HUES64 (cell line): Measurements from ENCODE around the gene NXPH1.

ENCODE experiments used
- H3K27ac ChIP-seq: 2 replicates; pipeline ENCODE4 v1.7.0; 2013; ENCODE audit warnings: low read depth, low read length, inconsistent platforms
- H3K27me3 ChIP-seq: 2 replicates; pipeline ENCODE4 v1.6.1; 2013; ENCODE audit warnings: mild to moderate bottlenecking, low read length; ENCODE audit not compliant: insufficient read depth
- H3K36me3 ChIP-seq: 2 replicates; pipeline ENCODE4 v1.6.1; 2013; ENCODE audit warnings: mild to moderate bottlenecking, low read length; ENCODE audit not compliant: insufficient read depth
- H3K4me1 ChIP-seq: 2 replicates; pipeline ENCODE4 v1.6.1; 2013; ENCODE audit warnings: mild to moderate bottlenecking, low read length, moderate library complexity; ENCODE audit not compliant: insufficient read depth
- H3K4me3 ChIP-seq: 2 replicates; pipeline ENCODE4 v1.5.1; 2013; ENCODE audit warnings: mild to moderate bottlenecking, low read length, moderate library complexity
- H3K9ac ChIP-seq: 2 replicates; pipeline ENCODE4 v1.6.1; 2013; ENCODE audit warnings: mild to moderate bottlenecking, low read depth, low read length
- H3K9me3 ChIP-seq: 2 replicates; pipeline ENCODE4 v1.6.1; 2013; ENCODE audit warnings: low read depth, low read length; ENCODE audit not compliant: insufficient read depth
- WGBS: fragments of 150-250, 120-280 bp; methylation state at CpG from one replicate; pipeline ENCODE4 v1.1.7; 2013; ENCODE audit warnings: missing lambda C conversion rate; 5-methylcytosine and 5-hydroxymethylcytosine counted together

NXPH1 gene

GRCh38 chr7:8514781-8515519, 81.5 kb downstream of the NXPH1 start:
- H3K36me3 ChIP-seq = no peaks in the 10 kb centered on the region
- no peaks in the 10 kb centered on the region for H3K4me1 ChIP-seq
- H3K9ac ChIP-seq = no peak overlapping the region
- 64% methylated on average over 3 of the region's 3 CpGs for WGBS
- no peak overlapping the region for H3K4me3 ChIP-seq
- no peaks in the 10 kb centered on the region for H3K9me3 ChIP-seq
- H3K27me3 ChIP-seq = no peaks in the 10 kb centered on the region
- H3K27ac ChIP-seq = no peak overlapping the region

GRCh38 chr7:8515640-8516185, 82.3 kb downstream of the NXPH1 start:
- no peak overlapping the region for H3K27ac ChIP-seq
- no peaks in the 10 kb centered on the region for H3K9me3 ChIP-seq
- H3K4me3 ChIP-seq = no peak overlapping the region
- no peaks in the 10 kb centered on the region for H3K4me1 ChIP-seq
- H3K9ac ChIP-seq = no peak overlapping the region
- H3K36me3 ChIP-seq = no peaks in the 10 kb centered on the region
- 85% methylated on average over 5 of the region's 5 CpGs for WGBS
- H3K27me3 ChIP-seq = no peaks in the 10 kb centered on the region

DNA sequence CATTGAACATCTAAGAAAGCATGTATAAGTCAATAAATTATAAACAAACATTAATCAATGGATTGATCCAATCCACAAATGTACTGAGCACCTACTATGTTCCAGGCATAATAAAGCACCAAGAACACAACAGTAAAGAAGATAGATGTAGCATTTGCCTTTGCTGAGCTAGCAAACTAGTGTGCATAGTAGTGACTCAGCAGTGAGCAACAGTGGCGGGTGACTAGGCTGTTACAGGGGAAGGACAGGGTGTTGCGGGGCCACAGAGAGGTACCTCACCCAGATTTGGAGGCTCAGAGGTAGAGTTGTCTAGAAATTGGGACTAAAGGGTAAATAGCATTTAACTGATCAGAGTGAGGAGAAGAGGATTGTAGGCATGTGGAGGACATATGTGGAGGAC, 83.6 kb downstream of the NXPH1 start:
- Histone ChIP-seq H3K27me3 (no peaks in the 10 kb centered on the region), H3K4me1 (no peaks in the 10 kb centered on the region), H3K36me3 (no peaks in the 10 kb centered on the region), H3K9ac (no peak overlapping the region), H3K9me3 (no peaks in the 10 kb centered on the region), H3K4me3 (no peak overlapping the region), H3K27ac (no peak overlapping the region)
- 93% methylated on average over 2 of the region's 2 CpGs for WGBS

- 79% methylated on average over 2 of the region's 2 CpGs for WGBS
Measured at GRCh38 chr7:8528311-8528710, 94.9 kb downstream of the NXPH1 start.

DNA sequence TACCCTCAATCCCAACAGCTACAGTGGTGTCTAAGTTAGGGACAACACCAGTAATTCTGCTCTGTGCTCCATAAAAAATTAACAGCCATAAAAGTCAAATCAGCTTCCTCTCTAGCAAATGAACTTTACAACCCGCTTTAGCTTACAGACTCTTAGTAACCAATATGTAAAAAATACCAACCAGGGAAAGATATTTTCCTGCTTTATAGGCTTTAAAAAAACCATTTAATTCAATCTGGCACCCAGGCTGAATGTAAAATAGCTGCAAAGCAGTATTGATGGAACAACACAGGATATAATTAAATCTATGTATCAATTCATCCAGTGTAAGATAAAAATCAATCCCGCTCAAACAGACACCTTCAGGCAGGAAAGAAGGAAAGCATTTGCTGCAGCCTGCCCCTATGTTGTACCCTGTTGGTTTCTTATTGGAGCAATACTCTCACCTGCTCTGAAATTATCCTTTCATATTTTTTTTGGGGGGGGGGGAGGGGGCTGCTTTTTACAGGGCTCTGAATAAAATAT, 98.6 kb downstream of the NXPH1 start:
- Histone ChIP-seq H3K4me3 (no peak overlapping the region), H3K27ac (no peak overlapping the region), H3K36me3 (no peaks in the 10 kb centered on the region), H3K27me3 (no peaks in the 10 kb centered on the region), H3K9ac (no peak overlapping the region), H3K9me3 (no peaks in the 10 kb centered on the region), H3K4me1 (no peaks in the 10 kb centered on the region)
- 87% methylated on average over 2 of the region's 2 CpGs for WGBS

More at GRCh38 chr7:8528311-8528710, 94.9 kb downstream of the NXPH1 start:
- Histone ChIP-seq H3K4me1 (no peaks in the 10 kb centered on the region), H3K27me3 (no peaks in the 10 kb centered on the region), H3K9me3 (peaks cover 6% of the 10 kb centered on the region; the same call in 1 of the 2 replicates), H3K36me3 (no peaks in the 10 kb centered on the region), H3K4me3 (no peak overlapping the region), H3K27ac (no peak overlapping the region), H3K9ac (no peak overlapping the region)

- Histone ChIP-seq H3K9me3 (no peaks in the 10 kb centered on the region), H3K27me3 (no peaks in the 10 kb centered on the region), H3K36me3 (no peaks in the 10 kb centered on the region), H3K9ac (no peak overlapping the region), H3K4me1 (no peaks in the 10 kb centered on the region), H3K4me3 (no peak overlapping the region), H3K27ac (no peak overlapping the region)
- 91% methylated on average over 3 of the region's 3 CpGs for WGBS
Measured at GRCh38 chr7:8536431-8536830, 103.0 kb downstream of the NXPH1 start.

DNA sequence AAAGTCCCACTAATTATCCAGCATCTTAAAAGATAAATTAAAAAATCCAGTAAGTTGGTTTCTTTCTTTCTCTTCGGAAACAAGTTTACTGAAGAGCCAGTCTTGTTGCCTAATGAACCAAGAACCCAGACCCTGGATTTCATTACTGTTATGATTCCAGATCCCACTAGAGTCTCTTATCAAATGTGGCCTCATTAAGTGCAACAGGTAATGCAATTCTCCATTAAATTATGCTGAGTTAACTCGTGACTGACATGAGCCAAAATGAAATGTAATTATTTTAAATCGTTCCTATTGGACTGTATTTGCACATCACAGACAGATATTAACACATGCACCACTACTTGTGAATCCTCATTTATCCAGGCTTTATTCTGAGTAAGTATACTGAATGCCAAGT, 115.6 kb downstream of the NXPH1 start:
- Histone ChIP-seq H3K9ac (no peak overlapping the region), H3K9me3 (no peaks in the 10 kb centered on the region), H3K27me3 (no peaks in the 10 kb centered on the region), H3K4me3 (no peak overlapping the region), H3K4me1 (no peaks in the 10 kb centered on the region), H3K27ac (no peak overlapping the region), H3K36me3 (no peaks in the 10 kb centered on the region)
- 98% methylated on average over 3 of the region's 3 CpGs for WGBS

DNA sequence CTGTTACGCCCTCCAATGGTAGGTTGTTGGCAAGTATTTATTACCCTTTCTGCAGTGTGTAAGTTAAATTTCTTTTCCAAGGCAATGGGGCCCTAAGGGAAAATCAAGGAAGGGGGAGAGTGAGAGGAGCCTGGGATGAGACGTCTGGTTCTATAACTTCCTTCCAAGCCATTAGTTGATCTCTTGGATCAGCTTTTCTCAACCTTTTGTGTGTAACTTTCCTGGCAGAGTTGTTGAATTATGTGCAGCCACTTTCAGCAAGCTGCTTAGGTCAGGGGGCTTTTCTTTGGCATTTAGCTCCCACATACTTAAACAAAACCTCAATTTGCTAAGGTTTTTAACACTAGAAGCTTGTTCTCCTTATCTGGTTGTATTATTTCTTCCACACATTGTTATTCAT, 127.1 kb downstream of the NXPH1 start:
- Histone ChIP-seq H3K4me3 (no peak overlapping the region), H3K36me3 (no peaks in the 10 kb centered on the region), H3K4me1 (peaks cover 29% of the 10 kb centered on the region), H3K27me3 (no peaks in the 10 kb centered on the region), H3K27ac (no peak overlapping the region), H3K9ac (no peak overlapping the region), H3K9me3 (no peaks in the 10 kb centered on the region)
- 80% methylated on average over 2 of the region's 2 CpGs for WGBS

DNA sequence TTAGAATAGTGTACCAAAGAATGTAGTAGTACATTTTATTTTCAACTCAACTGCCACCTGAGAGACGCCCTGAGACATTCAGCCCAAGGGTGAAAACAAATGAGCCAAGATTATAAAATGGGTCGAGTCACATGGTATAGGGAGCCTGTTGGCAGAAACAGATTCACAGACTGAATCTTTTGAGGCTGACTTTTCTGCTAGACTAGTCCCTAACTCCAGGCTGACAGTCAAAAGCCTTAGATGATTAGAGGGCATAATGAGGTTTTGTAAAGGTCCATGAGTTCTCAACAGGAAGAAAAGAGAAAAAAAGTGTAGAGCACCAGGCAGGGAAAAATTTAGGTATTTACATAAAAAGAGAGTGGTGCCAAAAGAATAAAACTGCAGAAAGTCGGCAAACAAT, 128.0 kb downstream of the NXPH1 start:
- Histone ChIP-seq H3K27me3 (no peaks in the 10 kb centered on the region), H3K27ac (no peak overlapping the region), H3K4me1 (peaks cover 29% of the 10 kb centered on the region), H3K9me3 (no peaks in the 10 kb centered on the region), H3K36me3 (no peaks in the 10 kb centered on the region), H3K9ac (no peak overlapping the region), H3K4me3 (no peak overlapping the region)
- 83% methylated on average over 3 of the region's 3 CpGs for WGBS

DNA sequence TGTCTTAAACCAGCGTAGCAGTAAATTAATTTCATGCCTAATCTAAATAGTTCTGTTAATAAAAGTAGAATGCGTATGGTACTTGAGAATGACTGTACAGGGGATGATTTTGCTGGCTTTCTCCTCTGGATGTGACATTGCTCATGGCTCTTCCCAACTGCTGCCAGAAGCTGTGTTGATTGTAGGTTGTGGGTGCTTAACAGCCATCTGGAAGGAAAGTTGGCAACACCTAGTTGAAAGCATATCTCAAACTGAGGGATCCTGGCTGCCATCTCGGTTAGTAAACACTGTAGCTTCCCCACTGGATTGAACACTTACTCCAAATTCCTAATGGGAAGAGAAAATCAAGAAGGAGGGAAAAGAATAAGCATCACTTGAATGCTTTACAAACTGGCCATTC, 130.9 kb downstream of the NXPH1 start:
- Histone ChIP-seq H3K36me3 (no peaks in the 10 kb centered on the region), H3K9me3 (no peaks in the 10 kb centered on the region), H3K27ac (no peak overlapping the region), H3K4me1 (peaks cover 29% of the 10 kb centered on the region), H3K4me3 (no peak overlapping the region), H3K9ac (no peak overlapping the region), H3K27me3 (no peaks in the 10 kb centered on the region)
- 98% methylated on average over 3 of the region's 3 CpGs for WGBS

GRCh38 chr7:8566016-8566415, 132.6 kb downstream of the NXPH1 start:
- Histone ChIP-seq H3K27me3 (no peaks in the 10 kb centered on the region), H3K4me3 (no peak overlapping the region), H3K36me3 (no peaks in the 10 kb centered on the region), H3K4me1 (peaks cover 23% of the 10 kb centered on the region), H3K9ac (no peak overlapping the region), H3K27ac (no peak overlapping the region), H3K9me3 (no peaks in the 10 kb centered on the region)
- 88% methylated on average over 2 of the region's 2 CpGs for WGBS
